HG03439 (cell line): ENCODE data around the gene PAN3.
A peak's percentile ranks its signal among the peaks of the same experiment; 100 is the strongest.

Experiments
- ATAC-seq: cut with Tn5 transposase; IDR thresholded peaks from one replicate; pipeline ENCODE4 v1.9.1; 2021; ENCODE audit warnings: mild to moderate bottlenecking, moderate library complexity; ENCODE audit not compliant: unreplicated experiment

The PAN3 gene

GRCh38 chr13:28219408-28220099, 81.2 kb downstream of the PAN3 start:
- ATAC-seq: no peak

- ATAC-seq: no peak
Measured at GRCh38 chr13:28220166-28220565, 81.8 kb downstream of the PAN3 start.

GRCh38 chr13:28229522-28230411, 91.4 kb downstream of the PAN3 start:
- no peak for ATAC-seq

- ATAC-seq: no peak
Measured at GRCh38 chr13:28231642-28232041, 93.3 kb downstream of the PAN3 start.

- ATAC-seq: no peak
Measured at GRCh38 chr13:28237944-28238343, 99.6 kb downstream of the PAN3 start.

GRCh38 chr13:28239374-28239773, 101.0 kb downstream of the PAN3 start:
- no peak for ATAC-seq

GRCh38 chr13:28245465-28245864, 107.1 kb downstream of the PAN3 start:
- ATAC-seq: no peak

GRCh38 chr13:28246891-28247290, 108.5 kb downstream of the PAN3 start:
- ATAC-seq: no peak

GRCh38 chr13:28248080-28248479, 109.7 kb downstream of the PAN3 start:
- ATAC-seq: no peak

GRCh38 chr13:28250542-28250941, 112.2 kb downstream of the PAN3 start:
- ATAC-seq: no peak

- no peak for ATAC-seq
Measured at GRCh38 chr13:28251466-28251865, 113.1 kb downstream of the PAN3 start.

GRCh38 chr13:28252547-28252946, 114.2 kb downstream of the PAN3 start:
- no peak for ATAC-seq

GRCh38 chr13:28257305-28257704, 119.0 kb downstream of the PAN3 start:
- ATAC-seq: no peak

GRCh38 chr13:28258417-28258816, 120.1 kb downstream of the PAN3 start:
- ATAC-seq: no peak

GRCh38 chr13:28267497-28267896, 129.2 kb downstream of the PAN3 start:
- ATAC-seq: no peak

GRCh38 chr13:28268800-28269223, 130.5 kb downstream of the PAN3 start:
- peak; percentile 97 for ATAC-seq

- no peak for ATAC-seq
Measured at GRCh38 chr13:28271056-28271840, 132.9 kb downstream of the PAN3 start.

- ATAC-seq: no peak
Measured at GRCh38 chr13:28273919-28274318, 135.6 kb downstream of the PAN3 start.

GRCh38 chr13:28282451-28282850, 144.1 kb downstream of the PAN3 start:
- no peak for ATAC-seq

- ATAC-seq: no peak
Measured at GRCh38 chr13:28283600-28283999, 145.3 kb downstream of the PAN3 start.

- no peak for ATAC-seq
Measured at GRCh38 chr13:28286263-28286662, 147.9 kb downstream of the PAN3 start.
